GM13976 (cell line): Measurements from ENCODE around the gene ZNF778.
"Not testable (repeated sequence)": the region's sequence is repeated elsewhere in the genome, so short reads cannot be mapped to it uniquely, and the experiment has no call there.

Source experiments
- DNase-seq: peaks from one replicate; pipeline ENCODE4 v3.0.0; 2012; ENCODE audit warnings: low spot score
- CTCF ChIP-seq: IDR thresholded peaks from 2 replicates; pipeline ENCODE4 v1.5.1; 2012; ENCODE audit warnings: borderline replicate concordance, mild to moderate bottlenecking; ENCODE audit not compliant: insufficient read depth; ENCODE audit errors: extremely low read depth, missing control alignments, control extremely low read depth
- in situ Hi-C: fragments of 300-500 bp; cut with MboI; formaldehyde crosslinking; loops from one replicate; pipeline ENCODE4 v1.12.0; 2022; ENCODE audit warnings: low sequenced_read_pairs, mixed read lengths, inconsistent platforms; ENCODE audit not compliant: unreplicated experiment

The ZNF778 gene

GRCh38 chr16:89242795-89243200 is 25.3 kb downstream of the ZNF778 start:
- in situ Hi-C loops = no loop called here

GRCh38 chr16:89243664-89244063 is 26.2 kb downstream of the ZNF778 start:
- TF ChIP-seq CTCF = no peak
- in situ Hi-C loops = no loop called here
- DNase-seq = no peak

More at GRCh38 chr16:89242795-89243200, 25.3 kb downstream of the ZNF778 start:
- no peak for TF ChIP-seq CTCF
- DNase-seq = no peak

- in situ Hi-C loops, DNase-seq: not testable (repeated sequence)
Observed at GRCh38 chr16:89244264-89244663, 26.8 kb downstream of the ZNF778 start.

GRCh38 chr16:89244754-89245153 is 27.3 kb downstream of the ZNF778 start:
- in situ Hi-C loops = no loop called here
- TF ChIP-seq CTCF = no peak
- DNase-seq = no peak

GRCh38 chr16:89246383-89246902 is 28.9 kb downstream of the ZNF778 start:
- no peak for TF ChIP-seq CTCF
- in situ Hi-C loops = no loop called here
- no peak for DNase-seq

- TF ChIP-seq CTCF = no peak
- in situ Hi-C loops = no loop called here
- DNase-seq = peak; percentile 100
Observed at GRCh38 chr16:89246903-89247733, 29.6 kb downstream of the ZNF778 start.

- DNase-seq, in situ Hi-C loops: not testable (repeated sequence)
Observed at GRCh38 chr16:89247734-89248075, 30.2 kb downstream of the ZNF778 start.
